Subcutaneous abdominal adipose tissue (tissue), 5 donors: Measurements from ENCODE around the gene RBM47.
"Not testable (repeated sequence)": the region's sequence is repeated elsewhere in the genome, so short reads cannot be mapped to it uniquely, and the experiment has no call there.

ENCODE experiments used
- H3K27ac ChIP-seq: one replicate; pipeline ENCODE4 v1.7.0; 2013; ENCODE audit warnings: low read depth, mild to moderate bottlenecking, inconsistent platforms, low read length, moderate library complexity
- H3K27me3 ChIP-seq, 5 donors: one replicate each; pipeline ENCODE4 v1.7.0; 2013; ENCODE audit warnings: low read length in 5 of 5, inconsistent platforms in 1 of 5; ENCODE audit not compliant: control insufficient read depth in 5 of 5, insufficient read depth in 4 of 5
- H3K36me3 ChIP-seq, 5 donors: one replicate each; pipeline ENCODE4 v1.7.0; 2013; ENCODE audit warnings: low read length in 5 of 5; ENCODE audit not compliant: control insufficient read depth in 5 of 5, insufficient read depth in 5 of 5
- H3K4me1 ChIP-seq, 5 donors: one replicate each; pipeline ENCODE4 v1.7.0; 2013; ENCODE audit warnings: low read length in 5 of 5, mild to moderate bottlenecking in 3 of 5, moderate library complexity in 1 of 5; ENCODE audit not compliant: control insufficient read depth in 5 of 5, insufficient read depth in 5 of 5
- H3K4me3 ChIP-seq, 5 donors: one replicate each; pipeline ENCODE4 v1.7.0; 2013; ENCODE audit warnings: low read length in 5 of 5, low read depth in 1 of 5
- H3K9ac ChIP-seq, 5 donors: one replicate each; pipeline ENCODE4 v1.7.0; 2013; ENCODE audit warnings: low read length in 5 of 5, mild to moderate bottlenecking in 4 of 5, moderate library complexity in 3 of 5
- H3K9me3 ChIP-seq, 5 donors: one replicate each; pipeline ENCODE4 v1.7.0; 2013; ENCODE audit warnings: low read length in 5 of 5; ENCODE audit not compliant: control insufficient read depth in 5 of 5
- donor health status: healthy.
- donor health status: healthy.
- donor health status: healthy.
- donor health status: healthy.
- donor health status: healthy.

RBM47 gene

DNA sequence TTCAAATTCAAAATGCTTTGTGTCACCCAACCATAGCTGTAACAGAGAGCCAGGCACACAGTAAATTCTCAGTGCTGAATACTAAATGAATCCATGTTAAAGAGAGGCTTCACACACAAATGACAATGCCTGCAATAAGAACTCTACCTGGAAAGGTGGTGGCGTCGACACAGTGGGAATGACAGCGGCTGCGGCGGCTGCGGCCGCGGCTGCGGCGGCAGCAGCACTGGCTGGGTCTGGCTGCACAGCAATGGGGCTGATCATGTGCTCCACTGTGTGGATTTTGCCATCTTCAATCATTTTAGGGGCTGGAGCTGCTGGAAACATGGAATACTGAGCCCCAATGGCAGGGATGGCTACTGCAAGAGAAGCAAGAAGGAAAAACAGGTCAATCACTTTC is 197.2 kb downstream of the RBM47 start:
- peaks cover 3 to 48% (median 13%) of the 10 kb centered on the region in 5 donors for H3K36me3 ChIP-seq

DNA sequence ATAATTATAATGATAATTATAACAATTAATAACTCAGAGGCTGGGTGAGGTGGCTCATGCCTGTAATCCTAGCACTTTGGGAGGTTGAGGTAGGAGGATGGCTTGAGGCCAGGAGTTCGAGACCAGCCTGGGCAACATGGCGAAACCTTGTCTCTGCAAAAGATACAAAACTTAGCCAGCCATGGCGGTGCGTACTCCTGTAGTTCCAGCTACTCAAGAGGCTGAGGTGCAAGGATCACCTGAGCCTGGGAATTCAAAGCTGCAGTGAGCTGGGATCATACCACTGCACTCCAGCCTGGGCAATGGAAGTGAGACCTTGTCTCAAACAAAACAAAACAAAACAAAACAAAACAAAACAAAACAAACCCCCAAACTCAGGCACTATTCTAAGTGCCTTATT is 201.8 kb downstream of the RBM47 start:
- not testable (repeated sequence) for H3K4me1 ChIP-seq, H3K27me3 ChIP-seq, H3K4me3 ChIP-seq, H3K9me3 ChIP-seq, H3K9ac ChIP-seq, H3K27ac ChIP-seq
- H3K36me3 ChIP-seq: peaks cover 7 to 38% (median 12%) of the 10 kb centered on the region in 5 donors

More for the DNA sequence above, 197.2 kb downstream of the RBM47 start:
- Histone ChIP-seq H3K27me3 (no peaks in the 10 kb centered on the region), H3K4me3 (no peak overlapping the region), H3K9me3 (no peaks in the 10 kb centered on the region), H3K27ac (no peak overlapping the region), H3K9ac (no peak overlapping the region), H3K4me1 (no peaks in the 10 kb centered on the region)

DNA sequence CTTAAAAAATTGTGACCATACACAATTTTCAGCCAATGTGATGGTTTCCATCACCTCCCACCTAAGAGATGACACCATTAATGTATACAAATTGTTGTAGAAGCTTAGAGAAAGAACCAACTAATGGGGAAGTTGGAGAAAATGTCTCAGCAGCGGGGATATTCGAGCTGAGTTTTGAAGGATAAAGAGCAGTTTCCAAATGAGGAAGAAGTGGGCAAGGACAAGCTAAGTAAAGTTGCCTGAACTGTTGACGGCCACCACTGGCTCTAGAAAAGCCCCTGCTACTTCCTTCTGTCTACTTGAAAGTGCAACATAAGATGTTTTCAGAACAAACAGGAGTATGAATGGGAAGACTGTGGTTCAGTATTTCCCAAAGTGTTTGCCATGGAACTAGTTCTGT is 202.5 kb downstream of the RBM47 start:
- Histone ChIP-seq H3K27ac (no peak overlapping the region), H3K27me3 (no peaks in the 10 kb centered on the region), H3K4me3 (no peak overlapping the region), H3K36me3 (peaks cover 7 to 38% (median 14%) of the 10 kb centered on the region in 5 donors), H3K9me3 (no peaks in the 10 kb centered on the region), H3K4me1 (no peaks in the 10 kb centered on the region), H3K9ac (no peak overlapping the region)

DNA sequence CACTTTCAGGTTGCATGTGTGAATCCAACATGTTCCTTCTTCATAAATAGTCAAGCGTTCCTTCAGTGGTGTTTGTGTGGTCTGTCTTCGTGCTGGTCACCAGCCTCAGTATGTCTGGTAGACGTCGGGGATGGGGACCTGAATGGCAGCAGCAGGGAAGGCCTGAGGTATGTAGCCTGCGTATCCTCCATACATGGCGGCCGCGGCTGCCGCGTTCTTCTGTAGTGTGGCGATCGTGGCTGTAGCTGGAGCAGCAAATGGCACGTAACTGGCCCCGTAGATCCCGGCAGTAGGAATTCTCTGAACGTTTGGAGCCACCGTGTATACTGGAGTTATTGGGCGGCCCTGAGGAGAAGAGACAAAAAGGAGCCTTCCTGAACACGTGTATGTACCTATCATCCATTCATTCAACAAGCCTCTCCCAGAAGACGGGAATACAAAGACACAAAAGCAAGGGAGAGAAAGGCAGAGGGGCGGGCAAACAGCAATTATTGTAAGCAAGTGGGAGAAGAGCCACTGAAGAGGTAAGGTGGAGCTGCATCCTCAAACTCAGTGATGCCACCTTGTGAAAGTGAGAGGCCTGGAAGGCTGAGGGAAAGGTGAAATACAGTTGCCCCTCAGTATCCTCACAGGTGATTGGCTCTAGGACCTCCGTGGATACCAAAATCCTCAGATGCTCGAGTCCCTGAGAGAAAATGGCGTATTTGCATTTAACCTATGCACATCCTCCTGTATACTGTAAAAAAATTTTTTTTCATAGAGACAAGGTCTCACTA is 203.7 kb downstream of the RBM47 start:
- Histone ChIP-seq H3K9ac (no peak overlapping the region), H3K27ac (no peak overlapping the region), H3K27me3 (no peaks in the 10 kb centered on the region), H3K36me3 (peaks cover 7 to 40% (median 16%) of the 10 kb centered on the region in 5 donors), H3K4me1 (no peaks in the 10 kb centered on the region), H3K4me3 (no peak overlapping the region), H3K9me3 (no peaks in the 10 kb centered on the region)

DNA sequence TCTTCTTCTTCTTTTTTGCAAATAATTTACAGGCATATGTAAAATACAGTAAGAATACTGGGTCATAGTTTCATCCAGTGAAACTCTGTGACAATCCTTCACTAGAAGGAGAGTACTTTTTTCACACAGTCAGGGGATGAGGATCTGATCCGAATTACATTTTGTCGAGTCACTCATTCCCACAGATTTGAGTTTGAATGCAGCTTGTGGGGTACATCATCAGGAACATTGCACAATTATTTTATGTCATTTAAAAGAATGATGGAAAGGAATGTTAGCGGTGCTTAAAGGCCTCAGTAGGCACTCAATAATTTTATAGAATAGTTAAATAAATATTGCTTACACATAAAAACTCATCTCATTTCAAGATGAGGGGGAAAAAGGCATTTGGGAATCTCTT is 205.9 kb downstream of the RBM47 start:
- Histone ChIP-seq H3K36me3 (peaks cover 7 to 32% (median 9%) of the 10 kb centered on the region in 5 donors), H3K27me3 (no peaks in the 10 kb centered on the region), H3K9me3 (no peaks in the 10 kb centered on the region), H3K27ac (no peak overlapping the region), H3K4me1 (no peaks in the 10 kb centered on the region), H3K9ac (no peak overlapping the region), H3K4me3 (no peak overlapping the region)

DNA sequence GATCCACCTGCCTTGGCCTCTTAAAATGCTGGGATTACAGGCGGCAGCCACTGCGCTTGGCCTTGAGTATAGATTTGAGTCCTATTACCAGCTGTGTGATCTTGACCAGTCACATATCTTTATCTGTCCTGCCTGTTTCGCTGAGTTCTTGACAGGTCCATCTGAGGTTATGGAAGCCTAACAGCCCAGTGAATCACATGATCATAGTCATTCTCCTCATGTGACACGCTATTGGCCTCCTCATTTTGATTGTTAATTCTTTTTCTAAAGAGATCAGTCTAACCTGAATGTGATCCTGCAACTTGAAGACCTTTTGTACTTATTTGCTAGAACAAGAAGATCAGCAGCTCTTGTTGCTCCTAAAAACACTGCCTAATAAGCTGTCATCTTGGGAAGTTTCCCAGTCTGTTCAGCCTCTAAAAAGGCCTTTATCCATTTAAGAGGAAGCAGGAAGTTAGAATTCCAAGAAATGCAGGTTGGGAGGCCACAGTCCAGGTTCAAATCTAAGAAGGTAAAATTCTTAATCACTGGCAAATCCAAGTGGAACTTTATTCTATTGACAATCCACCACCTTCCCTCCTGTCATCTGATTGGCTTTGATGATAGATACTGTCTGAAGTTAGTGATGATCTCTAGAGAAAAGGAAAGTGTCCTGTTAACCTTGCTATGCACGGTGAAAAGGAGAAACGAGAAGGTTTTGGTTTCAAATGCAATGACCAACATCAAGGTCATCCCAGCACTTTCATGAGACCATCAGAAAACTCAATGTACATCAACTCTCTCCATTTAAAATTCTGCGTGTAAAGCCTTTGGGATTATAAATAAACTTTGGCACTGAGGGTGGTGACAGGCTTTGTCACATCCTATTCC is 207.6 kb downstream of the RBM47 start:
- Histone ChIP-seq H3K4me1 (no peaks in the 10 kb centered on the region), H3K36me3 (peaks cover 6 to 24% (median 9%) of the 10 kb centered on the region in 5 donors), H3K4me3 (no peak overlapping the region), H3K9me3 (no peaks in the 10 kb centered on the region), H3K9ac (no peak overlapping the region), H3K27me3 (no peaks in the 10 kb centered on the region), H3K27ac (no peak overlapping the region)

DNA sequence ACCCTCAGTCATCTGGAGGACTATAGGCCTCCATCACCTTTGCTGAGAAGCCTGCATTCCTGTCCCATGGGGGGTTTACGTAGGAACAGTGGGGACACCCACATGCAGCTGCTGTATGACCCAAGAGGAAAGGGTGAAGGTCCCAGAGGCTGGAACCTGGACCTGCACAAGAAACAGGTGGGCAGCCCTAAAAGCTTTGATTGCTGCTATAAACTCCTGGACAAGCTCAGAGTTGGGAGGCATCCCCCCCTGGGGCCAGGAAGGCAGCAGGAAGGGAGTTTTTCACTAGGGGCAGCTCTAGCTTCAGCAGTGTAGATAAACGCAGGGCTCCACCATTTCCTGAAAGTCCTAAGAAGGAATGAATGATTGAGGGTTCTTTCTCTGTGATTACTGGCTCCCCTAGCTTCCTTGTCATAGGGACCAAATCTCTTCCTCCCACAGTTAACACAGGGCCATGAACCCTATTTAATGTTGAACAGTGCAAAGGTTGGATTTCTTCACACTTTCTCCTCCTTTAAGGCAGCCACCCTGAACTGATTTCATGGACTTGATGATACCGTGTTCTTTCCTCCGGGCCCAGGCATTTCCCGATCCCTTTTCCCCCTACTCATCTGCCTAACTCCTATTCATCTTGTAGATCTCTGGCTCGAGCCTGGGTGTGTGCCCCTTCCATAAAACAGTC is 210.3 kb downstream of the RBM47 start:
- H3K27ac ChIP-seq: no peak overlapping the region
- H3K4me3 ChIP-seq: no peak overlapping the region
- peaks cover 0 to 9% (median 6%) of the 10 kb centered on the region in 5 donors for H3K36me3 ChIP-seq
- H3K9me3 ChIP-seq: no peaks in the 10 kb centered on the region
- no peak overlapping the region for H3K9ac ChIP-seq
- H3K4me1 ChIP-seq: no peaks in the 10 kb centered on the region
- no peaks in the 10 kb centered on the region for H3K27me3 ChIP-seq

DNA sequence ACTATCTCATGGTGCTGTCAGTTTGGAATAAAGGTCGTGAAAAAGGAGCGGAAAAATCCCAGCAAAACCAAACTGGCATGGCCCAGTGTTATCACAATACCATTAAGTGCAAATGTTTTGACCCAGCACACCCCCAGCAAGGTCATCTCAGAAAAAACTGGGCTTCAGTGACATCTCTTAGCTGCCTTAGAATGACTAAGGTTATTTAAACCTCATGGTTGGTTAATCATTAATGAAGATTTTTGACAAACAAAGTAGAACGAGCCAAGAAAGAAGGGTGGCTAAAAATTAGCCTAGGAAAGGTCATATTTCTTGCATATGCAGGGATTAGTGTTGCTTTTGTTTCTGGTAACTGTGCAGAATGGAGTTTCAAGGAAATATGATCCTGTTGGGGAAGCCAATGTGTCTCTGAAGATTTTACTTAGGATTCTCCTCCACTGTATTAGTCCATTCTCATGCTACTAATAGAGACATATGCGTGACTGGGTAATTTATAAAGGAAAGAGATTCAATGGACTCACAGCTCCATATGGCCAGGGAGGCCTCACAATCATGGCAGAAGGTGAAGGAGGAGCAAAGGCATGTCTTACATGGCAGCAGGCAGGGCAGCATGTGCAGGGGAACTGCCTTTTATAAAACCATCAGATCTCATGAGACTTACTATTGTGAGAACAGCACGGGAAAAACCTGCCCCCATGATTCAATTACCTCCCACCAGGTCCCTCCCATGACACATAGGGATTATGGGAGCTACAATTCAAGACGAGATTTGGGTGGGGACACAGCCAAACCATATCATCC is 211.0 kb downstream of the RBM47 start:
- Histone ChIP-seq H3K27ac (no peak overlapping the region), H3K4me1 (no peaks in the 10 kb centered on the region), H3K36me3 (peaks cover 0 to 9% (median 6%) of the 10 kb centered on the region in 5 donors), H3K4me3 (no peak overlapping the region), H3K9ac (no peak overlapping the region), H3K9me3 (no peaks in the 10 kb centered on the region), H3K27me3 (peaks cover 0 to 4% (median 0%) of the 10 kb centered on the region in 5 donors)

DNA sequence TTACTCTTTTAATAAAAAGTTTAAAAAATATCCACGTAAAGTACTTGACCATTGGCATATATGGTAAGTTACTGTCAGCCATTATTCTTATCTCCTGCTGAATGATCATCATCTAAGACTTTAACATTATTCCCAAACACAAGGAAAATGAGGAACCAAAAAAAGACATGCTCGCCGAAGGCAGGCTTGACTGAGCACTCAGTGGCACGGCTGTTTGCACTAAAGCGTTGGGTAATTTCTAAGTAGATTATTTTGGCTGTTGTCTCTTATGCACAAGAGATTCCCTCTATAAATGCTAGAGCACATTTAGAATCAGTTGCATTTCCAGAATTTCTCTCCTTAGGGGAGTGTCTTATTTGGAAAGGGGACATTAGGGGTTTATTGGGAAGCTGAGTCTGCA is 211.7 kb downstream of the RBM47 start:
- Histone ChIP-seq H3K27me3 (peaks cover 0 to 4% (median 0%) of the 10 kb centered on the region in 5 donors), H3K27ac (no peak overlapping the region), H3K9ac (no peak overlapping the region), H3K9me3 (no peaks in the 10 kb centered on the region), H3K4me1 (no peaks in the 10 kb centered on the region), H3K36me3 (peaks cover 0 to 9% (median 6%) of the 10 kb centered on the region in 5 donors), H3K4me3 (no peak overlapping the region)
